HG02840 (cell line): Measurements from ENCODE around the gene SMAP1.

ENCODE experiments used
- ATAC-seq: cut with Tn5 transposase; IDR thresholded peaks from one replicate; pipeline ENCODE4 v1.9.1; 2021; ENCODE audit warnings: mild to moderate bottlenecking, moderate library complexity, moderate number of reproducible peaks; ENCODE audit not compliant: unreplicated experiment, low FRiP score

SMAP1 gene

DNA sequence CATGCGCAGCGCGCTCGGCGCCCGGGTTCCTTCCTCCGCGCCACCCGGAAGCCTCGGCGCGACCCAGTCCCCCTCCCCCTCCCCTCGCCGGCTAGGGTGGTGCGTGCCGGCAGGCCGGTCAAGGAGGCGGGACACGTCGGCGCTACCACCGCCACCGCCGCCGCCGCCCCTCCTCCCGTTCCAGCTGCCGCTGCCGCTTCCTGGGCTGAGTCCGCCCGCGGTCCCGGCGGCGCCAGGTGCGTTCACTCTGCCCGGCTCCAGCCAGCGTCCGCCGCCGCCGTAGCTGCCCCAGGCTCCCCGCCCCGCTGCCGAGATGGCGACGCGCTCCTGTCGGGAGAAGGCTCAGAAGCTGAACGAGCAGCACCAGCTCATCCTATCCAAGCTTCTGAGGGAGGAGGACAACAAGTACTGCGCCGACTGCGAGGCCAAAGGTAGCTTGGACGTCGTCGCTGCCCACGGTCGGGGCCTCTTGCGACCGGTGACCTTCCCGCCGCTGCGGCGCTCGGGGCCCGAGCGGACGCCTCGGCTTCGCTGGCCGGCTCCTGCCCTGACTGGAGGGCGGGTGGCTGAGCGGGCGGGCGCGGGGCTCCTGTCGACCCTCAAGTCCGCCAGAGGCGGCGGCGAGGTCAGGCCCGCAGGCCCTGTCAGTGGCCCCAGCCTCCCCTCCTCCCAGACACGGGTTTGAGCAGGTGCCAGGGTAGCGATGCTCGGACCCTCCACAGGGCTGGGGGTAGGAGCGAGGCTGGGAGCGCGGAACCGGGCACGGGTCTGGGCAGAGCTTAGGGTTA is at the start of gene SMAP1:
Gene SMAP1, plus strand, starts transcription at position 173 of the 788 bp plus-strand sequence. Its CDS starts 141 bp downstream, at position 314.
- ATAC-seq = peak; percentile 94

DNA sequence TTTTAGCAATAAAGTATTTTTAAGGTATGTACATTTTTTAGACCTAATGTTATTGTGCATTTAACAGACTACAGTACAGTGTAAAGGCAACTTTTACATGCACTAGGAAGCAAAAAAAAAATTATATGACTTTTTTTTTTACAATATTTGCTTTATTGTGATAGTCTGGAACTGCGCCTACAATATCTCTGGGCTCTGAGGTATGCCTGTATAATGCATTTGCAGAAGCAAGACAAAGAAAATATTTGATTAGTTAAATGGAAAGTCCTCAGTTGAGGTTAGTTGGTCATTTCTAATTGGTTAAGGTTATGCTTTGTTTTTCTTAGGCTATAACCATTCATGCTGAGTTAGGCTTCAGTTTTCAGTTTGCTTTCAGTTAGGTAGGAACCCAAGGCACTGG is 46.9 kb upstream of the SMAP1 start:
- ATAC-seq = no peak

DNA sequence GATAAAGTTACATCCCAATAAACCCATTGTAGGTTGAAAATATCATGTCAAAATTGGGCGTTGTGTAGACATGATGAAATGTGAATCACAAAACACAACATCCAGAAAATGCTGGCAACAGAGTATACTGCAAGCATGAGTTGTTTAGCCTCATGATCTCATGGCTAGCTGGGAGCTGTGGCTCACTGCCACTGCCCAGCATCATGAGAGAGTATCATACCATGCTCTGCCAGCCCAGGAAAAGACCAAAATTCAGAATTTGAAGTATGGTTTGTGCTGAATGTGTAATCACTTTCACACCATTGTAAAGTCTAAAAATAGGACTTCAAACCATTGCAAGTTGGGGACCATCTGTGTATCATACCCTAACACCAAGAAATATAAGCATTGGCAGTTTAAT is 45.2 kb upstream of the SMAP1 start:
- no peak for ATAC-seq

DNA sequence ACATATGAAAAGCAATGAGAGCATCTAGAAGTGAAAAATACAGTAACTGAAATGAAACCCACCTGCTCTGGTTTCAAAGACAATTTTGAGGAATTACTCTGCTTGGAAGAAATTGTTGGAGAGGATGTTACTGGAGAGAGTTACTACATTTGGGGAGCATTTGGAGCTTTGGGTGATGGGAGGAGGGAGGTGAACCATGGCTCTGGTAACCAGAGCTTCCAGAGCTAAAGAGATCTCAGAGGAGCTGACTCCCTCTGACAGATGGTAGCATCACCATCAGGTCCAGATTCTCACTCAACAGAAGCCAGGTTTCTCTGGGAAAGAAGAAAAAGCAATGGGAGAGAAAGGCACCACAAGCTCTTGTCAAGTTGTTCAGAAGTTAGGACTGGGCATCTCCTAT is 42.2 kb upstream of the SMAP1 start:
- ATAC-seq = no peak

DNA sequence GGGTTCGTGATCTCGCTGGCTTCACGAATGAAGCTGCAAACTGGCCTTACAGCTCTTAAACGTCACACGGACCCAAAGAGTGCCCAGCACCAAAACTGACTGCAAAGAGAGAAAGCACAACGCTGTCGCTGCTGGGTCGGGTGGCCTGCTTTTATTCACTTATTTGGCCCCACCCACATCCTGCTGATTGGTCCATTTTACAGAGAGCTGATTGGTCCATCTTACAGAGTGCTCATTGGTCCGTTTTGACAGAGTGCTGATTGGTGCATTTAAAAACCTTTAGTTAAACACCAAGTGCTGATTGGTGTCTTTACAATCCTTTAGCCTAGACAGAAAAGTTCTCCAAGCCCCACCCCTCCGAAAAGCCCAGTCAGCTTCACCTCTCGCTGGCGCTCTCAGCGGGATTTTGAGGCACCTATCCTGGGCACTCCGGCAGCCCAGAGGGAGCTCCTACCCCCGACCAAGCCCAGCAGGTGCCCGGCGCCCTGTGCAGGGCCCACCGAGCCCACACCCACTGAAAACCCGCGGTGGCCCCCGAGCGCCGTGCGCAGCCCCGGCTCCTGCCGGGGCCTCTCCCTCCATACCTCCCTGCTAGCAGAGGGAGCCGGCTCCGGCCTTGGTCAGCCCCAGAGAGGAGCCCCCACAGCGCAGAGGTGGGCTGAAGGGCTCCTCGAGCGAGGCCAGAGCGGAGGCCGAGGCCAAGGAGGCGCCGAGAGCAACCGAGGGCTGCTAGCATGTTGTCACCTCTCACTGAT is 40.0 kb upstream of the SMAP1 start:
- ATAC-seq = no peak

DNA sequence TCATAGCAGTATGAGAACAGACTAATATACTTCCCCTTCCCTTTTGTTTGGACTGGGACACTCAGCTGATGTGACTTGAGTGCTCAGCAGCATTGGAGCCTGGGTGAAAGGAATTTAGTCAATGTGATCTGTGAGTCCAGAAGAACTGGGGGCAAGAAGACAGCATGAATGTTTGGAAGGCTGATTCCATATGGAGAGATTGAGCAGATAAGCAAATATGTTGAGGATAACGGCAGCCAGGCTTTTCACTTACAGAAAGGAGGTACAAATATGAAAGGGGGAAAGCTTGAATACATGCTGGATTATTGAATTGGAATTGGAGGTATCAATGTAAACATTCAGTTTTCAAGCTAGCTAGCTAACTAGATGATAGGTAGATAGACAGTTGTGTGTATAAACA is 37.8 kb upstream of the SMAP1 start:
- ATAC-seq = no peak

DNA sequence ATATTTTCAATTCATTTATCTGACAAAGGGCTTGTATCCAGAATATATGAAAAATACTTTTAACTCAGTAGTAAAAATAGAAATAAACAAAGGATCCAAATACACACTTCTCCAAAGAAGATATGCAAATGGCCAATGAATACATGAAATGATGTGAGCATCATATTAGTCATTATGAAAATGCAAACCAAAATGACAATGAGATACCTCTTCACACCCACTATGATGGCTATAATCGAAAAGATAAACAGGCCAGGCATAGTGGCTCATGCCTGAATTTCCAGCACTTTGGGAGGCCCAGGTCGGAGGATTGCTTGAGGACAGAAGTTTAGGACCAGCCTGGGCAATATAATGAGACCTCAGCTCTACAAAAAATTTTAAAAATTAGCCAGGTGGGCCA is 33.8 kb upstream of the SMAP1 start:
- no peak for ATAC-seq

DNA sequence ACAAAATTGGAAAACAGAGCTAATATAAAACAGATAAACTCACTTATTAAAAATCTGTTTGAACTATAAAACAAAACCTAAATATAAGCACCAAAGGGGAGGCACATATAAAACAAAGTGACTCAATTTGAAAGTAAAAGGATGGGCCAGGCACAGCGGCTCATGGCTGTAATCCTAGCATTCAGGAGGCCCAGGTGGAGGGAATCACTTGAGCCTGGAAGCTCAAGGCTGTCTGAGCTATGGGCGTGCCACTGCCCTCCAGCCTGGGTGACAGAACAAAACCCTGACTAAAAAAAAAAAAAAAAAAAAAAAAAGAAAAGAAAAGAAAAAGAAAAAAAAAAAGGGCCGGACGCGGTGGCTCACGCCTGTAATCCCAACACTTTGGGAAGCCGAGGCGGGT is 31.1 kb upstream of the SMAP1 start:
- no peak for ATAC-seq

DNA sequence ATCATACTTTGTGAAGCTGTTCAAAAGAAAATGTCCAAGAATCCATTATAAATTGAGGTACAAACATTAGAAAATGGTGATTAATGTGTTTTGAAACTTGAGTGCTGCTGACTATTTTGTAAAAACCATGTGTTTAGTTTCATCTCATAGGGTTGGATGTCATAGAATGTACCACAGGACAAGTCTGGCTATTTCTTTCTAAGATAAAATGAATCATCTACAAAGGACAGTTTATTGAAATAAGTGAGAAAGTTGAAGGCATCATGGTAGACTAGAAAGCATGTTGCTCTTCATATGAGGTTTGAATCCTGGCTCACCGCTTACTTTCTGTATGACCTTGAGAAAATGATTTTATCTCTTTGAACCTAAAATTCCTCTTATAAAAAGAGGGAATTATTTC is 29.2 kb upstream of the SMAP1 start:
- no peak for ATAC-seq

DNA sequence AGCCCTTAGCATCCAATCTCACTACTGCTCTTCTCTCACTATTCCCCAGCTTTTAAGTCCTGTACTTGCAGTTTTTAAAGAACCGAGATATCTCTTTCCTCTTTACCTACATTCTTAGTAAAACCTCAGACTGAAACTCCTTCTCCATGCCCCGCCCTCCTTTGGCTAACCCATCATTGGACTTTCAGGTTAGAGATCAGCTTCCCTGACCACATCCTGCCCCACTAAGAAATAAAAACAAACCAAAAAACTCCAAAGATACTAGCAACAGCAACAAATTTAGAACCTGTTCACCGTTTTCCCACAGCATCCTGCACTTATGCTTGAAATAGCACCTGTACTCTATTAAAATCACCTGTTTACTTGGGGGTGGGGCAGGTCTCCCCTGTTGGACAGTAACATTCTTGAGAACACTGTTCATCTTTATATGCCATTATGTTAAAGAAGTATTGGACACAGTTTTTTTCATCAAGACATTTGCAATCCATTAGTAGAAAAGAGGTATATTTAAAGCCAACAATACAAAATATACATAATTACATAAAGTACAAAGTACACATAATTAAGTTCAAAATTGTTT is 16.3 kb upstream of the SMAP1 start:
- no peak for ATAC-seq

DNA sequence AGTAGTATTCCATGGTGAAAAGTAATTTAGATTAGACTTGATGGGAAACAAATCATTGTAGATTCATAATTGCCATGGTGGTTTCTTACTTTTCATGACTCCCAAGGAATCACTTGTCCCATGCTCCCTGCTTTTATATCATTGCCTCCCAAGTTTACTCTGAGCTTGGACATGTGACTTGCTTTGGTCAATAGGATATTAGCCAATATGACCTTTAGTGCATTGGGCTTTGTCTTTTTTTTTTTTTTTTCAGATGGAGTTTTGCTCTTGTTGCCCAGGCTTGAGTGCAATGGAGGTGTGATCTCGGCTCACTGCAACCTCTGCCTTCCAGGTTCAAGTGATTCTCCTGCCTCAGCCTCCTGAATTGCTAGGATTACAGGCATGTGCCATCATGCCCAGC is 15.5 kb upstream of the SMAP1 start:
- no peak for ATAC-seq

DNA sequence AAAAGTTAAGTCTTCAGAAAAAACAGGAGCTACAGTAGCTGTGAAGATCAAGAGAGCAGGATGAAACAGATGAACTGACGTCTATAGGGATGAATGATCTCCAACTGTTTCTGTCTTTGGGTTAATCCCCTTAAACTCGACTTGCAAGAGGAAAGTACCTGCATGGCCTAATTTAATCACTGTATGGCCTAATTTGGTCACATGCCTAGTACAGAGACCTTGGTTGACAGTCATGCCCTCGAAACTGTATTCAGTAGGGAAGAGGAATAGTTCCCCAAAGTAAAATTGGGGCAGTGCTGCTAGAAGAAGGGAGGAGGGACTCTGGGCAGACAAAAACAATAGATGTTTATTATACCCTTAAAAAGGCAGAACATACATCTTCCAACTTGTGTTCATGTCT is 10.0 kb upstream of the SMAP1 start:
- no peak for ATAC-seq

DNA sequence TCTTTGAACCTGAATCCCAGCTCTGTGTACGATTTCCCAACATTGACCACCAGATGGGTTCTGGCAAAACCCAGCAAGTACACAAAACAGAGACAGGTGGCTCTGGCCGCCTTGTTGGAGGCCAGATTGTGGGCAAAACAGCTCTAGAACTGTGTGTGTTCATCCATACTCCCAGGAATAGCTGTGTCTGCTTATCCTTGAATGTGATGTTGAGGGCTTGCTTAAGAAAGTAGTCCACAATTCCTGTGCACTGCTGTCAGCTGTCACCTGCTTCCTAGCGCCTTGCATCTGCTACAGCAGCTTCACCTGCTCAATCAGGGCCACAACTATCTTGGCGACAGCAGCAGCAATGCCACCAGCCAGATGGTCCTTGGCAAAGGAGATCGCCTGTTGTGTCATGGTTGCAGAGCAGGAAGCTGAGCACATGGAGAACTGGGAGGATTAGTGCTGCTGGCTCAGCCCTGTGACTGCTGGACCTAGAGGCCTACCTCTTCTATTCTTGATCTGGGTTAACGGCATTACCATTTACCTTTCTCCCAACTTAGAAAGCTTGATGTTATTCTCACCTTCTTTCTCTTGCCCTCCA is 3.7 kb upstream of the SMAP1 start:
- no peak for ATAC-seq

DNA sequence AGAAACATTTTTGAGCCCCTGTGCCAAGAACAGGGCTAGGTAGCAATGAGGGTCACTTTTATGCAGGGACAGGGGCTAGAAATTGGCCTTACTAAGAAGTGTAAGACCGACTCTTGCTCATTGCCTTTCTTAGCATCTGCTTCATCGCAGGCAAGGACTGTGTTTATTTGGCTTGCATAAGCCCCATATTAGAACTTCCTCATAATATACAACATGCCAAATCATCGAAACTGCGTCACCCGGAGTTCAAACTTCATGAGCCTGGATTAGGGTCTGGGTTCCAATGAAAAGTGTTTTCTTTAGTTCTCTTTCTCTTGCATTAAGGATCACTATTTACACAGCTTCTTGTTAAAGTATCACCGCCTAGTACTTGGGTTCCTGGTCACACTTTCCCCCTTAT is 977 bp upstream of the SMAP1 start:
- no peak for ATAC-seq

DNA sequence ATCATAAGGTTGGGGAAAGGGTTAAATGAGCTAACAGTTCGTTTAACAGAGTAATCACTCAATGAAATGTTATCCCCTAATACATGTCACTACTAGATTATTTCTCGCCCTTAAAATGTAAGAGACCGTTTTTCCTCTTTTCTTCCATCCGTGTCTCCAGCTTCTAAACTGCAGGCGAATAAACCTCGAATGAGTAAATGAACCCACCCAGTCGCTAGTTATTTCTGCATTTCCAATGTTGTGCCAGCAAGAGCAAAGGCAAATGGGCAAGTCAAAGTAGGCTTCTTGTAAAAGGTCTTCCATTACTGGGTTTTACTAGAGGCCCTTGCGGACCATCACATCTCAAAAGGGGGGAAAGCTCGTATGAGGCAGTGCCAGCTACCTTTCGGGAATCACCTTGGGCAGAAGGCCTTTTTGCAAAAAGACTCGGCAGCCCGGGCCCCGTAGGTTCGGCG is 400 bp upstream of the SMAP1 start:
- ATAC-seq = no peak

DNA sequence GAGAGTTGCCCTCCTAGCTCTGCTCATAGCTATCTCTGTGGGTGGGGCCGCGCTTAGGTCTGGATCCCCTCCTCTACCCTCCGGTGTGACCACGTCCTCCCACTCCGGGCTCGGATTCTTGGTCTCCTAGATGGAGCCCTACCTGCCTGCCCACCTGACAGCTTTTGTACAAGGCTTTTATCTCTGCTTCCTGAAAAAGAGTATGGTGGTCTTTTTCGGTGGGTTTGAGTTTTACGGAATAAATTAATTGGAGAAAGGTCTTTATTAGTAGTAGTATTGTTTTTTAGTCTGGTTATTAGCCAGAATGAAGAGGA is 773 bp downstream of the SMAP1 start:
- no peak for ATAC-seq

DNA sequence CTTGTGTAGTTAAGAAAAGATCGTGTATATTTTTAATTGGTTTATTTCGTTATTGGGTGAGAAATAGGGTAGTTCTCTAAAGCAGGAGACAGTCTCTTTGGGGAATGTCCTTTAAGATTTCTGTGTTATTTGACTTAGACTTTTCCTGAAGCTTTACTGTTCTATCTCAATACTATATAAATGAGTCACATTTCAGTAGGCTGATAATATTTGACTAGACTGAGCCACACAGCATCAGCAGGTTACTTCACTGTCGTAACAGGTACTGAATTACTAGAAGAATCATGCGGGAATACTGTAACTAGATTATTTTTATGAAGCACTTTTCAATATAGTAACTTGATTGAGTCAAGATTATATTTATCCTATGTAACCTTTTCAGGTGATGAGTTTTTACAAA is 1.4 kb downstream of the SMAP1 start:
- no peak for ATAC-seq

DNA sequence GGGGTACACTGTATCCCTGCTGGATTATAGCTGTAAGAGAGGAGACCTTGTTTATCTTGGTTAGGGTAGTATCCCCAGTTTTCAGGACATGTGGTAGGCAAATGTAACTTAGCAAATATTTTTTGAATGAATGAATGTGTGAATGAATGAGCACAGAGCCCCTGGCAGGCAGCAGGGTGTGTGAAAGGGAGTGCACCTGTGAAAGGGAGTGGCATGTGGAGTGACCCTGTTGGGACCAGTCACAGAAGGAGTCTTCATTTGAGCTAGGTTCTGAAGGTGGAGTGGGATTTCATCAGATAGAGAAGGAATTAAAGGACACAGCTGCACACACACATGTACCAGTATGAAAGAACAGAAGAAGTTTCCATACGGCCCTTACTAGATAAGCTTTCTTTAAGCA is 4.9 kb downstream of the SMAP1 start:
- ATAC-seq = no peak

DNA sequence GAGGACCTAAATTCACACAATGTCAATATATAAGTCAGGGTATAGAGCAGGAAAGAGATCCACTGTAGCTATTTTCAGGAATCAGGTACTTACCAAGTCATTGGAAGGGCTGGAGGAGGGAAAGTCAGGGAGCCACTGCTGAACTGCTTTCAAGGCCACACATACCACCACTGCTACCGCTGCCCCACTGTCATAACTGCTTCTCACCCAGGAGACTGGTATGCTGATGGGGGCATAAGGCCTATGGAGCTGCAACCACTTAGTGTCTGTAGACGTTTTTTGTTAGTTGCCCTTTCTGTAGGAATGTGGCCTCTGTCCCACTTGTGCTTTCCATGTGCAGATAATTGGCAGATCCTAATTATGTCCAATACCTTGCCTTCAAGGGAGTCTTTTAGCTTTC is 5.4 kb downstream of the SMAP1 start:
- ATAC-seq = no peak

DNA sequence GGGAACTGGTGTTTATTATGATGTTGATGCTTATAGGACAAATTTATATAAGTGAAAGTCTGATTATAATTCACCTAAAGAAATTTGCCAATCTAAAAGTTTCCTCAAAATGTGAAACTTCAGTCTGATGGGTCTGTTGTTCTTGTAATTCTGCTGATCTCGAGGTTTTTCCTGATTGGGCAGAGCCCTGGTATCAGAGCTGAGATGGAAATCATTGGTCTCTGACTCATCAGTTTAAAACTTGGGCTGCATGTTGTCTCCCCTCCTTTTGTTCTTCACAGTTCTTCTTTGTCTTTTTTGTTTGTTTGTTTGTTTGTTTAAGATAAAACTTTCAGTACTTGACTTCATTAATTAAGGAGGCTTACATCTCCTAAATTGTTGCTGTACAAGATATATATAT is 5.9 kb downstream of the SMAP1 start:
- ATAC-seq = no peak

DNA sequence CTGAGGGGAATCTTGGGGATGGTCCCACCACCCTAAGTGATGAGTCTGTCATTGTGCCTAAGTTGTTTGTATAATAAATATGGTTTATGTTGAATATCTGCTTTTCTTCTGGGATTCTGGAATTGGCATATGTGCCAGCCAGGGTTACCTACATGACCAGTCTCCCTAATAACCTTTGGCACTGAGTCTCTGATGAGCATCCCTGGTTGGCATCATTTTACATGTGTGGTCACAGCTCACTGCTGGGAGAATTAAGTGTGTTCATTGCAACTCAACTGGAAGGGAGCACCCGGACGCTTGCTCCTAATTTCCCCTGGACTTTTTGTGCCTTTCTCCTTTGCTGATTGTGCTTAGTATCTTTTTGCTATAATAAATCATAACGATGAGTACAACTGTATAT is 8.1 kb downstream of the SMAP1 start:
- ATAC-seq = no peak
